HG02588 (cell line): Measurements from ENCODE around the gene AARS2.
"Not testable (repeated sequence)": the region's sequence is repeated elsewhere in the genome, so short reads cannot be mapped to it uniquely, and the experiment has no call there.

ENCODE experiments used
- ATAC-seq: cut with Tn5 transposase; IDR thresholded peaks from one replicate; pipeline ENCODE4 v1.9.1; 2021; ENCODE audit warnings: mild to moderate bottlenecking, moderate library complexity; ENCODE audit not compliant: unreplicated experiment

Gene AARS2

GRCh38 chr6:44332585-44332984 lies 19.4 kb upstream of the AARS2 start:
- no peak for ATAC-seq

DNA sequence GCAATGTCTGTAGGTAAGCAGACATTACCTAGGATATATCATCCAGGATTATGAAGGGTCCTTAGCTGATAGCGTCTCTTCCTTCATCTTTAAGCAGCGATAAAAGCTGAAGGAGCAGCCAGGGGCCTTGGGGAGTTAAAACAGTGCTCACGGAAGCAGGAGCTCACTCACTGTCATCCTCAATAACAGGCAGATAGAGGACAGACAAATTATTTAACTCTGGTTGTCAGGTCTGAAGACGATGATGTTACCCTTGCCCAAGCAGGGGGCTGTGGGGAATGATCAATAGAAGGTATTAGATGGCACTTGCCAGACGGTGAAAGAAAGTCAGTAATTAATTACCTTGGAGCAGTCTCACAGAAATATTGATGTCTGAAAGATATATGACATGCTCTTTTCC lies 16.7 kb upstream of the AARS2 start:
- ATAC-seq, result no peak

- not testable (repeated sequence) for ATAC-seq
Observed at GRCh38 chr6:44328203-44328602, 15.1 kb upstream of the AARS2 start.

DNA sequence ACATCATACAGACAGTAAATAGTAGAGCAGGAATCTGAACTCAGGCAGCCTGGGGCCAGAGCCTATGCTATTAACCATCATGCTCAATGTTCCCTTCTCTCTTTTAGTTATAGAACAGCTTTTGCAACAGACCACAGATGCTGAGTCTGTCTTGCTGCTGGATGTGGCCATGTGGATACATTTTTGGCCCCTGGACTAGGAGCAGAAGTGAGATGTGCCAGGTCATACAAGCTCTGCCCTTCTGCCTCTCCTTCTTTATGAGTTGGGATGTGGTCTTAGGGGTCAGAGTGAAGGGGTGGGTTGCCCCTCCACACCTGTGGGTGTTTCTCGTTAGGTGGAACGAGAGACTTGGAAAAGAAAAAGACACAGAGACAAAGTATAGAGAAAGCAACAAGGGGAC lies 14.6 kb upstream of the AARS2 start:
- ATAC-seq, result no peak

DNA sequence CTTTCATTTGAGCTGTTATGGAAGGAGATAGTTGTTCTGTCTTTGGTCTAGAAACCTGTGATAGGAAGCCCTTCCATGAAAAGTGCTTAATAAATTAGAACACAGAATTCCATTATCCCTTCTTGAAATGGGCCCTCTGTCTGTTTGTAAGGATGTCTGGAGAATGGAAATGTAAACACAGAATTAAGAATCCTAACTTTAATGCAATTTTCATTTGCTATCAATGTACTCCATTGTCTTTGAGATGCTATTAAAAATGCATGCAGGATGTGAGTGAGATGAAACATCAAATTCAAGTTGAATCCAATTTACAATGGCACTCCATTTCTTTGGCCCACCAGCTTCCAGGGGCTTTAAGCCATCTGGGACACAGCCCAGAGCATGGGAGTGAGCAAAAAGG lies 13.9 kb upstream of the AARS2 start:
- no peak for ATAC-seq

- ATAC-seq, result no peak
Observed at GRCh38 chr6:44321210-44321609, 8.1 kb upstream of the AARS2 start.

DNA sequence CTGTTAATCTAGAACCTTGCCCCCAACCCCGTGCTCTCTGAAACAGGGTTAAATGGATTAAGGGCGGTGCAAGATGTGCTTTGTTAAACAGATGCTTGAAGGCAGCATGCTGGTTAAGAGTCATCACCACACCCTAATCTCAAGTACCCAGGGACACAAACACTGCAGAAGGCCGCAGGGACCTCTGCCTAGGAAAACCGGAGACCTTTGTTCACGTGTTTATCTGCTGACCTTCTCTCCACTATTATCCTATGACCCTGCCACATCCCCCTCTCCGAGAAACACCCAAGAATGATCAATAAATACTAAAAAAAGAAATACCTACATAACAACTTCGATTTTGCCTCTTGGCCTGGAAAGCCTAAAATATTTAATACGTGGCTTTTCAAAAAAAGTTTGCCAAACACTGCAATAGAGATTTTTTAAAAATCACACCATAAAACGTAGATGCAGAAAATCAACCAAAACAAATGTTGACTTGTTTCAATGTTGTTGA lies 4.0 kb upstream of the AARS2 start:
- not testable (repeated sequence) for ATAC-seq

DNA sequence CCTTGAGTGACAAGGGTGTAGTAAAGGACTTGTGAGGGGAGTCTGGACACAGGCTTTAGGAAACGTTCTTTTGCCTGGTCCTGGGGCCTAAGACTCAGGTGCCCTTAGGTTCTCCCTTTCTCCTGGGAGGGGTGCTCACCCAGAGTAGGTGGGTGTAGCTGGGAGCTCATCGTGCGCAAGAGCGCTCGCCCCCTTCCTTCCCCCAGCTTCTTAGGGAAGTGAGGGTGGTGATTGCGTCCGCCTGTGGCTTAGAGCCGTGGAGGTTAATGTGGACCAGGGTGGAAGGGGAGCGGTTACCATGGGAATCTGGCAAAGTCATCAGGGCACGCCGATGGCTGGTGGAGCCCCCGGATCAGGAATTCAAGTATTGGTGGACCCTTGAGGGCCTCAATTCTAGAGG lies 3.3 kb upstream of the AARS2 start:
- ATAC-seq, result no peak

DNA sequence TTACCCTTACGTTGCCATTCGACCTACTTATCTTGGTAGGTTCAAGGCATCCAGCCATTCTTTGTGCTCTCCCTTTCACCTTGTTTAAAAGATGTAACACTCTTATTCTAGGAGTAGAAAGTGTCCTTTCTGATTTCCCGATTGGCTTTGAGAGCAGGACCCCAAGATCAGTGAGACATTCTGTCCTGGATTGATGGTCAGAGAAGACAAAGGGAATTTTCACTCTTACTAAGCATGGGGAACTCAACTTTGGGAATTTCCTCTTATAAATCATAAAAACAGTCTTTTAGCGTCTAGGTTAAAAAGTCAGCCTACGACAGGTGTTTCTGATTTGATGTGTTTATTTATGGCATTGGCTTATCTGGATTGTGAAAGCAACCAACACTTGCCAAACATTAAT lies 2.8 kb upstream of the AARS2 start:
- ATAC-seq, result no peak

DNA sequence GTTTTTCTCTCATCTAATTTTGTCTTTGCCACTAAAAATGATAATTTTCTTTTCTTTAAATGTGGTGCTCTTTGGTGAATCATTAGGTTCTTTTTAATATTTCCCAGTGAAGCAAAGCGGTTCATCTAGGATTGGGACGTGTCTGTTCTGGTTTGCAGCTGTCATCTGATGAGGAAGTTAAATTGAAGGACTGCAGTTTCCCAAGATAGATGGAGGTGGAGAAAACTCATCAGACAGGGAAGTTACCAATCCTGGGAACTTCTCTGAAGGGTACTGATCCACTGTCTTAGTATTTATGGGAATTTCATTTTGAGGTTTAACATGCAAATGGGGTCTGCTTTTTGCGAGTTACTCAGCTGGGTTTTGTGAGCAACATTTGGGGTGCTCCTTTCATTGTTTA lies 2.4 kb upstream of the AARS2 start:
- no peak for ATAC-seq

DNA sequence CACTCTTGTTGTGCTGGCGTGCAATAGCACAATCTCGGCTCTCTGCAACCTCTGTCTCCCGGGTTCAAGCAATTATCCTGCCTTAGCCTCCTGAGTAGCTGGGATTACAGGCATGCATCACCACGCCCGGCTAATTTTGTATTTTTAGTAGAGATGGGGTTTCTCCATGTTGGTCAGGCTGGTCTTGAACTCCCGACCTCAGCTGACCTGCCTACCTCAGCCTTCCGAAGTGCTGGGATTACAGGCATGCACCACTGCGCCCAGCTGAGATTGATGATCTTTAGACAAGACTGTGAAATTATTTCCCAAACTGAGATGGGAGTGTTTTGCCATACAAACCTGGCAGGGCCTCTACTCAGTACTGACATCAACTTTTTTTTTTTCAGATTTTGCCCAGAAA lies 1.5 kb upstream of the AARS2 start:
- ATAC-seq, result not testable (repeated sequence)

DNA sequence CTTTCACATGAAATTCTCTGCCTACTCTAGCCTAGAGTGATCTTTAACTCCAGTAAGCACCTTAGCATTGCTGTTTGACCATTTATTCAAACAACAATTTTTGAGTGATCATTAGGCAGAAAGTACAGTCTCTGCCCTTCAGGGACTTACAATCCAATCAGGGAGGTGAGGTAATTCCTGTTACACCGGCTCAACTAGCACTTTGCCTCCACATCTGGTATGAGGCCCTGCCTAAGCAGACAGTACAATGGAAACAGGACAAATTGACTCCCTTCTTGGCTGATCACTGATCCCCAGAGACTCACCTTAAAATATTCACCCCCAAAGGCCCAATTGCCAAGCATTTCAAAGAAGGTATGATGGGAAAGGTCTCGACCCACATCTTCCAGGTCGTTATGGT lies 1.4 kb downstream of the AARS2 start:
- ATAC-seq, result no peak

DNA sequence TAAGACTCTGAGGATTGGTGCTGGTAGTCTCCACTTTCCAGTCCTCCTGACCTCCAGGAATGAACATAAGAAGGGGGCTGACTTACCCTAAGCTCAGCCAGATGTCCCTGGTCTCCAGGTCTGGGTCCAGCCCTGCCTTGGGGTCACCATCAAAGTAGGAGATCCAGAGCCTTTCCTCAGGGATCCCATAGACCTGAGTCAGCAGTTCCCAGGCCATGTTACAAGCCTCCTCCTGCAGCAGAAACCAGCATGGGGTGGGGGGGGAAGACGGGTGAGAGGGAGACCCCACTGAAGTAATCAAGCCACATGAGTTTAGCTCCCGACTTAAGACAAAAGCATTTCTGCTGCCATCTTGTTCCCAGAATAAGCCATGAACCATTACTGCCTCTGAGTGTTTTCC lies 1.8 kb downstream of the AARS2 start:
- ATAC-seq, result no peak

- ATAC-seq, result no peak
Observed at GRCh38 chr6:44310241-44310640, 2.9 kb downstream of the AARS2 start.

DNA sequence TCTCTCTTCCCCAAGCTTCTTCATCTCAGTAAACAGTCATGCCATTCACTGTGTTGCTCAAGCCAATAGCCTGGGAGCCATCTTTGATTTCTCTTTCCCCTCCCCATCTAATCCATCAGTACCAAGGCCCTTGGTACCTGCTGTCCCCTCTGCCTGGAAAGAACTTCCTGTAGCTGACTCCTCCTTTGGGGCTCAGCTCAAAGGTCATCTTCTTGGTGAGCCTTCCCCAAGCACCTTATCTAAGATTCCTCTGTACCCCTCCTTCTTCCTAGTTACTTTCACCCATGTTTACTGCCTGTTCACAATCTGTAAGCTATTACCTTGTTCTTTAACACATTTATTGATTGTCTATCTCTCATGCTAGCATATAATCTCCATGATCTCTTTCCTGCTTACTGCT lies 3.5 kb downstream of the AARS2 start:
- ATAC-seq, result no peak

DNA sequence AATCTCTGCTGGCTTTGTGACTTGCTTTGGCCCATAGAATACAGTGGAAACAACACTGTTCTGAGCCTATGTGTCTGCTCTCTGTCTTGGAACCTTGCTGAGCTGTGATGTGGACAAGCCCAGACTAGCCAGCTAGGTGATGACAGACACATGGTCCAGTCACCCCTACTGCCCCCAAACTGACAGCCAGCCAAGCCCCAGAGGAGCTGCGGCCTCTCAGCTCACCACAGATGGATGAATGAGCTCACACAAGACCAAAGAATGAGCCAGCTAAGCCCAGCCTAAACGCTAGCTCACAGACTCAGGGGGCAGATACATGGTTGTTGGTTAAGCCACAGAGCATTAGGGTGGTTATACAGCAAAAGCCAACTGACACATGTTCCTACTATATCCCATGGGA lies 4.1 kb downstream of the AARS2 start:
- ATAC-seq, result no peak

GRCh38 chr6:44307217-44307616 lies 5.9 kb downstream of the AARS2 start:
- no peak for ATAC-seq

DNA sequence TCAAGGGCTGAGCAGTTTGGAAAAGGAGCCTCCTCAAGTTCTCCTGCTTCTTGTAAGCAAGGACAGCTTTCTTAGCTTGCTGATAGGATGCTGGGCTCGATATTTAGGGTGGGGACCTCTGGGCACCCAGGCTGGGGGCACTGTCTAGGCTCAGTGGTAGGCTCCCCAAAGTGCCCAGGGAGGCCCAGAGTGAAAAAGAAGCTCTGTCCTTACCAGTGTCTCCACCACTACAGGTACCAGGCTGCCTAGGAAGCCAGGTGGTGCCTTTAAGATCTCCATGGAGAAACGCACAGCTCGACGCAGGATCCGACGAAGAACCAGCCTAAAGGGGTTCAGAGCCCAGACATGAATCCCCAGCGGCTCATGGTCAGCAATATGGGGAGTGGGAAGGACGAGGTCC lies 6.4 kb downstream of the AARS2 start:
- ATAC-seq, result no peak

DNA sequence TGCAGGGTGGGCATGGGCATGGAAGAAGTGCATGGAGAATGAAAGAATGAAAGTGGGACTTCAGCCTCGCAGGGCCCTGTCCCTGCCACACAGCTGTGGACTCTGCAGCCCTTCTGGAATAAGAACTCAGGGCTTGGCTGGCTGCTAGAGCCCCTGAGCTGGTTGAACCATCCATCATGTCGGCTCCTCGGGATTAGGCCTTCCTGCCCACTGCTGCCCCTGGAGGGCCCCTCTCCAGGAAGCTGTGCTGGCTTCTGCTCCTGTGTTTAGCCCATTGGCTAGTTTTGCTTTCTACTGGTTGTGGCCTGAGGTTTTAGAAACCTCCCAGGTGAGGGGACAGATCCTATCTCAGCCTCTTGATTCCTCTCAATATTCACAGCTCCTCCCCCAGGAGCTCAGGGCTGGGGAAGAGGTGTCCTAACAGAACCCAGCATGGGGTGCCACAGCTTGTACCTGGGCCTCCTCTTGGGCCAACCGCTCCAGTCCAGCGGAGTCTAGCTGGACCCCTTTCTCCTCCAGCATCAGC lies 7.9 kb downstream of the AARS2 start:
- no peak for ATAC-seq

DNA sequence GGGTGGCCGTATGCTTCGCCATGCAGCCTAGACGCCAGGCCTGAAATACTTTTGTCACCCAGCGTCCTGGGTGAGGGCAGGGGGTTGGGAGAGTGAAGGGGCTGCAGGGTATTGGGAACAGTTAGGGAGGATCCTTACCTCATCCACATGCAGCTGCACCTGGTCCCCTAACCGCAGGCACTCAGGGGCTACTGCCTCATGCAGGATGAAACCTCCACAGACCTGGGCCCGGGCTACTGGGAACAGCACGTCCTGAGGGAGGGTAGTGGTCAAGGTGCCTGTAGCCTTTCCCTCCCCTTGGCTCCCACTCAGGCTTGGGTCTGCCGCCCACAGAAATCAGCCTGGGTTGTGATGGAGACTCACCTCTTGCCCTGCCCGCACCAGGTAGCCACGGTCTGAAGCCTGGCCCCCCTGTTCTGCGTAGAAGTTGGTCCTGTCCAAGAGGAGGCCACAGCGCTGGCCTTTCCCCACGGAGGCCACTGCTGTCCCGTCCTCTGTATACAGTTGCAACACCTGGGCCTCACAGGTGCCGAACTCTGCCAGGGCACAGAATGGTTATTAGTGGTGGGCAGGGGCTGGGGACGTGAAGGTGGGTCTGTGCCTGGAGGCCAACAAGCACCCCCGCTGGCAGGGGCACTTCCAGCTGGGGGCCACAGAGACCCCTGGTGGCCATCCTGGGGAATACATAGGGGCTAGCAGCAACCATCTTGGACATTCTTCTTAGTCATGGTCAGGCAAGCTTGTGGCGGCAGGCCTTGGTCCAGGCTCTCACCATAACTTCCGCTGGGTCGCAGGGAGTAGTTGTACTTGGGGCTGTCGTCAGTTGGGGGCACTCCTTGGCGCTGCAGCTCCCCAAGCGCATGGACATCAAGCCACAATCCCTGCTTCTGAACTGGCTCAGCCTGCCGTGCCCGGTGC lies 8.6 kb downstream of the AARS2 start:
- no peak for ATAC-seq

DNA sequence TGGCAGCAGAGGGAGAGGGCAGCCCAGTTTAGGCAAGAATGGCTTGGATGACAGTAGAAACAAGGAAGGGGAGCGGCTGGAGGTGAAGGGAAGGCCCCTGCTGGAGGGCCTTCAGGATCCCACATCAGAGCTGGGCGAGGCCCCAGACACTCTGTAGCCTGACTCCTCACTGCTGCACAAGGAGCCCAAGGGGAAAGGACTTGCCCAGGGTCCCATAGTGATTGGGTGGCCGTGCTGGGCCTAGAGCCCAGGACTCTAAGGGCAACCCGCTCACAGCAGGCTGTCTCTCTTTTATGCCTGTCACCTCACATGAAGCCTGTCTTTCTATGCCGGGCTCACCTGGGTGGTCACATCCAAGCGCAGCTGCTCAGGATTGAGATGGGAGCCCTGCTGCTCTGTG lies 9.3 kb downstream of the AARS2 start:
- ATAC-seq, result no peak

DNA sequence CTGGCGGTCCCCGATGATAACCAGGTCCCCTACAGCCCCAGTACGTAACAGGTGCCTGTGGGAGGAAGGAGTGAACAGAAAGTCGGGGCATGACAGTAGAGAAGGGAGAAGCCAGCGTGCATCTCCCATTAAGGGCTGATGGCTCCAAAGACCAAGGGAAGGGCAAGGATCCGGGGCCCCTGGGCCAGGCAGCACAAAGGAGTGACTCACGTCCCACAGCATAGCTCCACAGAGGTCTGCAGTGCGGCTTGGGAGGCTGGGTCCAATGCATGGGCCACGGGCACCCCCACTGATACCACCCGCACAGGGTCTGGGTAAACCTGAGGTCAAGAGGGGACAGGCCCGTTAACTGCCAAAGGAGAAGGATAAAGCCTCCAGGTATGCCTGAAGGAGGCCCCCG lies 10.3 kb downstream of the AARS2 start:
- ATAC-seq, result no peak
